Measurements from ENCODE around the gene KICS2. TPM values are rescaled to one million over a fixed set of nuclear protein-coding genes. Genes with fewer than 3 reads are reported as not detected.

The KICS2 gene
- total RNA-seq, 4 donors from 2014 or later = 1.6 to 21.3 (median 9.6) TPM

DNA sequence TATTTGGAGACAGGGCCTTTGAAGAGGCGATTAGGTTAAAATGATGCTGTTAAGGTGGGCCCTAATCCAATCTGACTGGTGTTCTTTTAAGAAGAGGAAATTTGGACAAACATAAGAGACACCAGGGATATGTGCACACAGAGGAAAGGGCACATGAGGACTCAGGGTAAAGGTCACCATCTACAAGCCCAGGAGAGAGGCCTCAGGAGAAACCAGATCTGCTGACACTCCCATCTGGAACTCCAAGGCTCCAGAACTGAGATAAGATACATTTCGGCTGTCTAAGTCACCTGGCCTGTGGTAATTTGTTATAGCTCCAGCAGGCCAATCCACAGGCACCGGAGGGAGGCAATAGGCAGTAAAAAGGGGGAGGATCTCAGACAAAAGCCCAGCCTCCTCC lies 48.6 kb downstream of the KICS2 start:
- DNase-seq = no peak
- H3K4me1 ChIP-seq = no peaks in the 10 kb centered on the region
- no peaks in the 10 kb centered on the region for H3K9me3 ChIP-seq
- no peak overlapping the region for H3K27ac ChIP-seq
- no peaks in the 10 kb centered on the region for H3K36me3 ChIP-seq
- H3K4me3 ChIP-seq = no peak overlapping the region
- TF ChIP-seq, protein P1, sequence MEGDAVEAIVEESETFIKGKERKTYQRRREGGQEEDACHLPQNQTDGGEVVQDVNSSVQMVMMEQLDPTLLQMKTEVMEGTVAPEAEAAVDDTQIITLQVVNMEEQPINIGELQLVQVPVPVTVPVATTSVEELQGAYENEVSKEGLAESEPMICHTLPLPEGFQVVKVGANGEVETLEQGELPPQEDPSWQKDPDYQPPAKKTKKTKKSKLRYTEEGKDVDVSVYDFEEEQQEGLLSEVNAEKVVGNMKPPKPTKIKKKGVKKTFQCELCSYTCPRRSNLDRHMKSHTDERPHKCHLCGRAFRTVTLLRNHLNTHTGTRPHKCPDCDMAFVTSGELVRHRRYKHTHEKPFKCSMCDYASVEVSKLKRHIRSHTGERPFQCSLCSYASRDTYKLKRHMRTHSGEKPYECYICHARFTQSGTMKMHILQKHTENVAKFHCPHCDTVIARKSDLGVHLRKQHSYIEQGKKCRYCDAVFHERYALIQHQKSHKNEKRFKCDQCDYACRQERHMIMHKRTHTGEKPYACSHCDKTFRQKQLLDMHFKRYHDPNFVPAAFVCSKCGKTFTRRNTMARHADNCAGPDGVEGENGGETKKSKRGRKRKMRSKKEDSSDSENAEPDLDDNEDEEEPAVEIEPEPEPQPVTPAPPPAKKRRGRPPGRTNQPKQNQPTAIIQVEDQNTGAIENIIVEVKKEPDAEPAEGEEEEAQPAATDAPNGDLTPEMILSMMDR (IDR thresholded peaks at IDR 0.05) = no peak
- no peak for TF ChIP-seq POLR2A (IDR thresholded peaks at IDR 0.05)
- no peaks in the 10 kb centered on the region for H3K27me3 ChIP-seq

Small RNA genes within 50 kb of the gene (small RNA-seq; reads per million reads assigned to genes)
- gene RNU5A-7P (0 reads per million in 2 donors), gene RNU6-1009P (0 reads per million in 2 donors)

Other genes starting within 250 kb of the KICS2 start
- gene C12orf56, start 168.5 kb upstream of the KICS2 start, total RNA-seq = not detected
- gene XPOT, start 182.1 kb upstream of the KICS2 start, total RNA-seq = 10 to 100 TPM; 15.6 to 73.4 (median 24.8) TPM
- 10 to 100 TPM; 24.9 to 38.0 (median 30.2) TPM for gene TBK1, start 229.8 kb upstream of the KICS2 start, total RNA-seq

All from Peyer's patch (tissue), 4 donors.